Progenitor cell of endocrine pancreas (in vitro differentiated cells): ENCODE data around the gene PRSS12. TPM values are rescaled to one million over a fixed set of nuclear protein-coding genes. Genes with fewer than 3 reads are reported as not detected.

ENCODE experiments used
- DNase-seq: peaks from one replicate; pipeline ENCODE4 v3.0.0; 2021; ENCODE audit warnings: low spot score; ENCODE audit not compliant: unreplicated experiment
- H3K27ac Mint-ChIP-seq: 2 replicates; pipeline ENCODE4 v1.8.0; 2021; ENCODE audit warnings: mild to moderate bottlenecking, moderate library complexity, mixed read lengths
- H3K27me3 Mint-ChIP-seq: 2 replicates; pipeline ENCODE4 v1.8.0; 2021; ENCODE audit warnings: mixed read lengths
- H3K36me3 Mint-ChIP-seq: 2 replicates; pipeline ENCODE4 v1.8.0; 2022; ENCODE audit warnings: mixed read lengths; ENCODE audit not compliant: insufficient read depth
- H3K4me1 Mint-ChIP-seq: 2 replicates; pipeline ENCODE4 v1.8.0; 2021; ENCODE audit warnings: low read depth, mixed read lengths
- H3K4me3 Mint-ChIP-seq: 2 replicates; pipeline ENCODE4 v1.8.0; 2021; ENCODE audit warnings: low read depth, mild to moderate bottlenecking, moderate library complexity, mixed read lengths
- H3K9me3 Mint-ChIP-seq: 2 replicates; pipeline ENCODE4 v1.8.0; 2021; ENCODE audit warnings: low read depth, mixed read lengths
- CTCF ChIP-seq: fragments of 200-600 bp; sonication (generic); IDR thresholded peaks from one replicate; pipeline ENCODE4 v1.5.0; 2021; ENCODE audit warnings: antibody characterized with exemption, mild to moderate bottlenecking; ENCODE audit not compliant: unreplicated experiment
- total RNA-seq: library from RNA; stranded (reverse); gene quantifications from 2 replicates; pipeline ENCODE4 v1.2.1, GENCODE V29; 2021

The PRSS12 gene
- total RNA-seq, 1 donor from 2014 or later, result 3.4 TPM

- Mint-ChIP-seq H3K4me1 (no peaks in the 10 kb centered on the region), H3K27ac (no peak overlapping the region), H3K36me3 (peaks cover 2% of the 10 kb centered on the region), H3K9me3 (peaks cover 5% of the 10 kb centered on the region), H3K27me3 (no peaks in the 10 kb centered on the region), H3K4me3 (no peak overlapping the region)
- DNase-seq, result no peak
- TF ChIP-seq CTCF, result no peak
These were observed 29.1 kb upstream of the PRSS12 start for GRCh38 chr4:118381902-118382301.

GRCh38 chr4:118373614-118374255 is 20.9 kb upstream of the PRSS12 start:
- Mint-ChIP-seq H3K4me3 (no peak overlapping the region), H3K36me3 (no peaks in the 10 kb centered on the region), H3K4me1 (no peaks in the 10 kb centered on the region), H3K27me3 (no peaks in the 10 kb centered on the region), H3K27ac (no peak overlapping the region), H3K9me3 (no peaks in the 10 kb centered on the region)
- no peak for TF ChIP-seq CTCF
- no peak for DNase-seq

- no peak overlapping the region for H3K4me3 Mint-ChIP-seq
- H3K27me3 Mint-ChIP-seq, result no peaks in the 10 kb centered on the region
- H3K9me3 Mint-ChIP-seq, result no peaks in the 10 kb centered on the region
- H3K4me1 Mint-ChIP-seq, result no peaks in the 10 kb centered on the region
- DNase-seq, result no peak
- no peak overlapping the region for H3K27ac Mint-ChIP-seq
- no peak for TF ChIP-seq CTCF
- H3K36me3 Mint-ChIP-seq, result no peaks in the 10 kb centered on the region
These were observed 19.4 kb upstream of the PRSS12 start for GRCh38 chr4:118372251-118372650.

- Mint-ChIP-seq H3K27me3 (no peaks in the 10 kb centered on the region), H3K4me3 (no peak overlapping the region), H3K4me1 (no peaks in the 10 kb centered on the region), H3K9me3 (no peaks in the 10 kb centered on the region), H3K36me3 (no peaks in the 10 kb centered on the region), H3K27ac (no peak overlapping the region)
- DNase-seq, result no peak
- no peak for TF ChIP-seq CTCF
These were observed 16.4 kb upstream of the PRSS12 start for GRCh38 chr4:118369231-118369630.

GRCh38 chr4:118367872-118368271 is 15.1 kb upstream of the PRSS12 start:
- no peak for TF ChIP-seq CTCF
- Mint-ChIP-seq H3K4me3 (no peak overlapping the region), H3K36me3 (no peaks in the 10 kb centered on the region), H3K9me3 (no peaks in the 10 kb centered on the region), H3K27me3 (no peaks in the 10 kb centered on the region), H3K27ac (no peak overlapping the region), H3K4me1 (no peaks in the 10 kb centered on the region)
- no peak for DNase-seq
